ACC112 (cell line): ENCODE data around the gene HSPA4.
"Not testable (repeated sequence)": the region's sequence is repeated elsewhere in the genome, so short reads cannot be mapped to it uniquely, and the experiment has no call there.

ENCODE experiments used
- H2AFZ ChIP-seq: fragments of 200-600 bp; sonication (generic); one replicate; pipeline ENCODE4 v1.6.0; 2017; ENCODE audit warnings: antibody characterized with exemption, low read length; ENCODE audit not compliant: unreplicated experiment
- H3K27ac ChIP-seq: fragments of 200-600 bp; sonication (generic); 2 replicates; pipeline ENCODE4 v1.5.1; 2014; ENCODE audit warnings: low read depth, mild to moderate bottlenecking, antibody characterized with exemption, low read length, moderate library complexity
- H3K27me3 ChIP-seq: fragments of 200-600 bp; sonication (generic); 2 replicates; pipeline ENCODE4 v1.6.1; 2014; ENCODE audit warnings: mild to moderate bottlenecking, antibody characterized with exemption, low read length, moderate library complexity, mixed read lengths; ENCODE audit not compliant: insufficient read depth
- H3K36me3 ChIP-seq: fragments of 200-600 bp; sonication (generic); 2 replicates; pipeline ENCODE4 v1.6.1; 2016; ENCODE audit warnings: mild to moderate bottlenecking, antibody characterized with exemption, low read length, moderate library complexity, mixed read lengths; ENCODE audit not compliant: insufficient read depth
- H3K4me1 ChIP-seq: fragments of 200-600 bp; sonication (generic); one replicate; pipeline ENCODE4 v1.6.1; 2016; ENCODE audit warnings: low read length, mixed read lengths; ENCODE audit not compliant: insufficient read depth, unreplicated experiment, control insufficient read depth
- H3K4me3 ChIP-seq: fragments of 200-600 bp; sonication (generic); 2 replicates; pipeline ENCODE4 v1.5.1; 2014; ENCODE audit warnings: mild to moderate bottlenecking, low read depth, low read length
- H3K79me2 ChIP-seq: fragments of 200-600 bp; sonication (generic); one replicate; pipeline ENCODE4 v1.6.0; 2016; ENCODE audit warnings: low read length; ENCODE audit not compliant: control insufficient read depth, unreplicated experiment, insufficient read depth

Gene HSPA4

GRCh38 chr5:133122711-133123110, 70.9 kb downstream of the HSPA4 start:
- H3K79me2 ChIP-seq, result no peaks in the 10 kb centered on the region
- H3K27me3 ChIP-seq, result peaks cover 34% of the 10 kb centered on the region
- no peak overlapping the region for H3K4me3 ChIP-seq
- no peak overlapping the region for H3K27ac ChIP-seq
- H2AFZ ChIP-seq, result no peak overlapping the region
- H3K4me1 ChIP-seq, result no peaks in the 10 kb centered on the region
- H3K36me3 ChIP-seq, result no peaks in the 10 kb centered on the region

- H2AFZ ChIP-seq, result no peak overlapping the region
Observed at GRCh38 chr5:133123297-133123696, 71.5 kb downstream of the HSPA4 start.

GRCh38 chr5:133124891-133125290, 73.1 kb downstream of the HSPA4 start:
- peaks cover 55% of the 10 kb centered on the region for H3K27me3 ChIP-seq
- H2AFZ ChIP-seq, result no peak overlapping the region
- H3K27ac ChIP-seq, result no peak overlapping the region
- H3K79me2 ChIP-seq, result no peaks in the 10 kb centered on the region
- H3K4me3 ChIP-seq, result no peak overlapping the region
- no peaks in the 10 kb centered on the region for H3K4me1 ChIP-seq
- no peaks in the 10 kb centered on the region for H3K36me3 ChIP-seq

More at GRCh38 chr5:133123297-133123696, 71.5 kb downstream of the HSPA4 start:
- Histone ChIP-seq H3K27me3 (peaks cover 39% of the 10 kb centered on the region), H3K79me2 (no peaks in the 10 kb centered on the region), H3K36me3 (no peaks in the 10 kb centered on the region), H3K27ac (no peak overlapping the region), H3K4me3 (no peak overlapping the region), H3K4me1 (no peaks in the 10 kb centered on the region)

GRCh38 chr5:133128066-133128465, 76.3 kb downstream of the HSPA4 start:
- no peaks in the 10 kb centered on the region for H3K4me1 ChIP-seq
- H3K27ac ChIP-seq, result no peak overlapping the region
- H3K36me3 ChIP-seq, result no peaks in the 10 kb centered on the region
- H3K79me2 ChIP-seq, result no peaks in the 10 kb centered on the region
- H2AFZ ChIP-seq, result no peak overlapping the region
- no peak overlapping the region for H3K4me3 ChIP-seq
- H3K27me3 ChIP-seq, result peaks cover 52% of the 10 kb centered on the region

- peaks cover 43% of the 10 kb centered on the region for H3K27me3 ChIP-seq
- H3K36me3 ChIP-seq, result no peaks in the 10 kb centered on the region
- no peak overlapping the region for H3K4me3 ChIP-seq
- no peaks in the 10 kb centered on the region for H3K4me1 ChIP-seq
- no peak overlapping the region for H2AFZ ChIP-seq
- H3K27ac ChIP-seq, result no peak overlapping the region
- no peaks in the 10 kb centered on the region for H3K79me2 ChIP-seq
Observed at GRCh38 chr5:133129289-133129688, 77.5 kb downstream of the HSPA4 start.

DNA sequence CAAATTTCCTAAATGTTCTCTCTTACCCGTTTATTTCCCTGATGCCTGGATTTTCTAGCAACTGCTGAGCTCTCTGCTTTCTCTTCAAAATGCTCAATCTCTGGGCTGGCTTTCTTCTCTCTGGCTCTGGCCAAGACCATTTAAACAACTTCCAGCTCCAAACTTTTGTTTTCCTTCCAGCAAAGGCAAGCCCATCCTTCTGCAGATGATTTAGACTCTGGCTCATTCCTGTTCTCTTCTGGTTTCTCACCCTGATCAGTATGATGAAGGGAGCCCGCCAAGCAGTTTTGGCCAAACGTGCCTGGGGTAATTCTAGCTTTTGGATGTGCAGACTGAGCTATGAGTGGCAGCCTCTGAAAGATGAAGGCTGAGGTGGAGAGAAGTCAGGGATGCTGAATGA, 78.1 kb downstream of the HSPA4 start:
- Histone ChIP-seq H3K79me2 (no peaks in the 10 kb centered on the region), H3K36me3 (no peaks in the 10 kb centered on the region), H3K4me3 (no peak overlapping the region), H3K4me1 (no peaks in the 10 kb centered on the region), H3K27ac (no peak overlapping the region), H2AFZ (no peak overlapping the region), H3K27me3 (peaks cover 43% of the 10 kb centered on the region)

GRCh38 chr5:133130387-133131118, 78.7 kb downstream of the HSPA4 start:
- no peak overlapping the region for H3K4me3 ChIP-seq
- H3K27ac ChIP-seq, result no peak overlapping the region
- no peaks in the 10 kb centered on the region for H3K36me3 ChIP-seq
- H3K27me3 ChIP-seq, result peaks cover 40% of the 10 kb centered on the region
- no peaks in the 10 kb centered on the region for H3K79me2 ChIP-seq
- no peak overlapping the region for H2AFZ ChIP-seq
- no peaks in the 10 kb centered on the region for H3K4me1 ChIP-seq

GRCh38 chr5:133132717-133133116, 80.9 kb downstream of the HSPA4 start:
- no peaks in the 10 kb centered on the region for H3K36me3 ChIP-seq
- no peak overlapping the region for H3K4me3 ChIP-seq
- H3K4me1 ChIP-seq, result no peaks in the 10 kb centered on the region
- no peaks in the 10 kb centered on the region for H3K79me2 ChIP-seq
- no peak overlapping the region for H3K27ac ChIP-seq
- H2AFZ ChIP-seq, result no peak overlapping the region
- H3K27me3 ChIP-seq, result peaks cover 24% of the 10 kb centered on the region

GRCh38 chr5:133133241-133133640, 81.4 kb downstream of the HSPA4 start:
- not testable (repeated sequence) for H3K27ac ChIP-seq, H3K79me2 ChIP-seq, H3K4me3 ChIP-seq, H3K4me1 ChIP-seq, H3K36me3 ChIP-seq, H2AFZ ChIP-seq
- peaks cover 19% of the 10 kb centered on the region for H3K27me3 ChIP-seq

GRCh38 chr5:133136890-133137289, 85.1 kb downstream of the HSPA4 start:
- not testable (repeated sequence) for H3K4me1 ChIP-seq, H3K79me2 ChIP-seq, H3K36me3 ChIP-seq, H3K27ac ChIP-seq, H3K4me3 ChIP-seq, H2AFZ ChIP-seq
- H3K27me3 ChIP-seq, result peaks cover 20% of the 10 kb centered on the region

DNA sequence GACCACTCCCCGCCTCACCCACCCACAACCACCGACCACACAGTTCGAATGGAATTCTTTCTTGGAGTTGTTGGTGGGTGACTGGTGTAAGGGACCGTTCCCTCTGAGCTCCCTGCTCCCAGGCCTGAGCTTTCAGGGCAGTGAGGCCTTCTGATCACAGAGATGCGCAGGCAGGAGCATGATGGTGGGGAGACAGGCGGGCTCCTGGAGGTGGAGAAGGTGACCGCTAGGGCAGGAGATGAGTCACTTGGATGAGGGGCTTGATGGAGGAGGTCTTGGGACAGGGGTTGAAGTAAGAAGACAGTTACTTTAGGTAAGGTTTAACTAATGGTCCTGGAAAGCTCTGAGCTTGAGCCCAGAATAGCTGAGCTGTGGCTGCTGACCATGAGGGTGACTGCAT, 88.5 kb downstream of the HSPA4 start:
- peaks cover 33% of the 10 kb centered on the region for H3K27me3 ChIP-seq
- H3K4me3 ChIP-seq, result no peak overlapping the region
- H3K79me2 ChIP-seq, result no peaks in the 10 kb centered on the region
- H3K36me3 ChIP-seq, result no peaks in the 10 kb centered on the region
- H3K4me1 ChIP-seq, result no peaks in the 10 kb centered on the region
- H2AFZ ChIP-seq, result no peak overlapping the region
- no peak overlapping the region for H3K27ac ChIP-seq
